Activated CD8-positive, alpha-beta memory T cell treated with anti-CD3 and anti-CD28 coated beads, Interleukin-2, amount 50 U/mL, for 48 hours (primary cell): ENCODE measurements around the gene ARMC8.

Source experiments
- DNase-seq: peaks from one replicate; pipeline ENCODE4 v3.0.0-alpha.2; 2020

ARMC8 gene

DNA sequence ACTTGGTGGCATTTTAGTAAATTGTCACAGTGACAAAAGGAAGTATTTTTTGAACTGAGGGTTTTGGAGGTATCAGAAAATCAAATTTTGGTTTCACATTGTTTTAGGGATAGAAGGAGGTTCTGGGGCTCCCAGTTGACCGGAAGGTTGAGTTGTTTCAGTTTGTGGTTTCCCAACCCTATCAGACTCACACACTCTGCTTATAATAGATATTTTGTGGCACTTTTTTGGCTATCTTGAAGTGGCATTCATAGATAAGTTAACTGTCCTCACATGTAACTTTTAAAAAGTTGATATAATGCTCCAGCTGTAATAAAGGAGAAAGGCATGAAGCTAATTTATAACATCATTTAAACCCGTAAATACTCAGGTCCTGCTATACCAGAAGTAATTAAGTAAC is 12.8 kb downstream of the ARMC8 start:
- no peak for DNase-seq

DNA sequence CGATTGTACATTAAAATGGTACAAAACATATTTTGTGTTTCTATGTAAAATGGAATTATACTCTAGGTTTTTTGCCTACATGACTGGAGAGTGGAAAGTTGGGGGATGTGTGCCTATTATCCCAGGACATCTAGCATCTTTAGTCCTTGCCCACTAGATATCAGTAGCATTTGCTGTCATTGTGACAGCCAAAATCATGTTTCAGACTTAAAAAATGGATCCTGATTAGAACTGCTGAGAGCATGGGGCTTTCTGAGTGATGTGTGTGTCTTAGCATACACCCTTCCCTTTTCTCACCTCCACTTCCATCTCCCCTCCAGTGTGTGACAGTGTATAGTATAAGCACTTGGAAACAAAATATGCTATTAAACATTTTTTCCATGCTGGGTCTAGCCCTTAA is 13.3 kb downstream of the ARMC8 start:
- no peak for DNase-seq

DNA sequence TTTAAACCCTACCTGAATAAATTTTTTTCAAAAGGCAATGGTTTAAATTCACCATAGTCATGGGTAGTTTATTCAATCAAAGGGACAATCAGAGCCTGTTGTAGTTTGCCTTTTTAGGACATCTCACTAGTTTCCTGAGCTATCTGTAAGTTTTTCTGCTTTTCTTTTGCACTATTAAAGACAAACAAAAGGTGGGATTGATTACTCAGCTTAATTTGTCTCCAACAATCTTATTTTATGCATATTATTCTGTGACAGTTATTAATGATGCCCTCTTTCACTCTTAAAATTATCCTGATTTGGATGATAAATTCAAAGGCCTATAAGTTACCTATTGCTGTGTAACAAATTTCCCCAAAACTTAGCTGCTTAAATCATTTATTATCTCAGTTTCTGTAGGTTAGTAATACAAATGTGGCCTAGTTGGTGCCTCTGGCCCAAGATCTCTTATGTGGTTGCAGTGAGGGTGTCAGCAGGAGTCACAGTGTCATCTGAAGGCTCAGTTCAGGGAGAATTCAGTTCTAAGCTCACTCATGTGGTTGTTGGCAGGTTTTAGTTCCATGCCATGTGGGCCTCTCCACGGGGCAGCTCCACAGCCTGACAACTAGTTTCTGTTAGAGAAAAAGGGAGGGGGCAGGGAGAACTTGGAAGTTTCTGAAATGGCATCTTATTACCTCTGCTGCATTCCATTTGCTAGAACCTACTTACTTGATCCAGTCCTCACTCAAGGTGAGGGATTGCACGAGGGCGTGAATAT is 16.0 kb downstream of the ARMC8 start:
- no peak for DNase-seq

DNA sequence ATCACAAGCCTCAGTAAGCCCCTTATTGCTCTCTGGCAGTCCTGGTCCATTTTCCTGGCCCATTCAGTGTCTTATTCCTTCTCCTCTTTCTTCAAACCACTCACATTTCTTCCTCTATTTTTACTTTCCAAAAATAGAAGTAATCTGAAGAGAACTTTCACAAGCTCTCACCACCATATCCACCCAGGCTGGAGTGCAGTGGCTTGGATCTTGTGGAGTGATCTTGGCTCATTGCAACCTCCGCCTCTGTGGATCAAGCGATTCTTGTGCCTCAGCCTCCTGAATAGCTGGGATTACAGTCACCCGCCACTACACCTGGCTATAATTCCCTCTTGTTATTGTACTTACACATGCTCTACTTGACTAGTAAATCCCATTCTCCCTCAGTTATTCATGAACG is 16.8 kb downstream of the ARMC8 start:
- DNase-seq, result no peak

DNA sequence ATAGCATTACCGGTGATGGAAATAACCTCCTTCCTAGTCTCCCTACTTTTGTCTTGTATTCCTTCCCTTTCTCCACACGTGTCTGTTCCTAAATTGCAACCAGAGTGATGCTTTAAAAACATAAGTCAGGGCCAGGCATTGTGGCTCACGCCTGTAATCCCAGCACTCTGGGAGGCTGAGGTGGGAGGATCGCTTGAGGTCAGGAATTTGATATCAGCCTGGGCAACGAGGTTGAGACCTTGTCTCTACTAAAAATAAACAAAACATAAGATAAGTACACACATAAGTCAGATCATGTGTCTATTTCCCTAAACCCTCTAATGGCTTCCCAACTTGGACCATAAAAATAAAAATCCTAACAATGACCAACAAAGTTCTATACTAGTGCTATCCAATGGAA is 18.4 kb downstream of the ARMC8 start:
- no peak for DNase-seq

DNA sequence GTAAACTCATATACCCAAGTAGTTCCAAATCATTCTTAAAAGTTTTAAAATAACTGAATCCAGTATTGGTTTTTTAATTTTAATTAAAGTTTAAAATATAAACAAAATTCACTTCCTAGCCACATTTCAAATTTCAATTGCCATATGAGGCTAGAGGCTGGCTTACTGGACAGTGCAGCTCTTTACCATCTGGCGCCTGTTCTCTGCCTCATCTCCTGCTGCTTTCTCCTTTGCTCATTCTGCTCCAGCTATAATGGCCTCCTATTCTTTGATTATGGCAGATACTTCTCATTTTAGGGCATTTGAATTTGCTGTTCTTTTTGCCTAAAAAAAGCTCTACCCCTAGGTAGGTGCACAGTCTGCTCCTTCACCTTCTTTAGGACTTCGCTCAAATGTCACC is 19.1 kb downstream of the ARMC8 start:
- DNase-seq, result no peak

DNA sequence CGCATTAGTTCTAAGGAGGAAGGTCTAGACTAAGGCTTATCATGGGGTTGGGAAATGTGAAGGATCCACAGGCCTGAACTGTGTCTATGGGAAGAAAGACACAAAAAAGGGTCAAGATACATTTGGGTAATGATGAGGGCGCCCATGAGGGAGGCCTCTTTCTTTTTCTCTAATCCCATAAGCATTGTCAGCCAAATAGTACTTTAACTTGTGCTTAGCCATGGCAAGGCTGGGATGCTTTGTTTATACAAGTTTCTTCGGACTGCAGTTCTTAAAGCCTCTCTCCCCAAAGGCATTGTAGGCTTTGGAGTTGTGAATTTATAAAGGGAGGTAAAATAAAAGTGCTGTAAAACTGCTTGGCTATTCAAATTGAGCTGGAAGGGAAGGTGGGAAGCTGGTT is 23.4 kb downstream of the ARMC8 start:
- no peak for DNase-seq

DNA sequence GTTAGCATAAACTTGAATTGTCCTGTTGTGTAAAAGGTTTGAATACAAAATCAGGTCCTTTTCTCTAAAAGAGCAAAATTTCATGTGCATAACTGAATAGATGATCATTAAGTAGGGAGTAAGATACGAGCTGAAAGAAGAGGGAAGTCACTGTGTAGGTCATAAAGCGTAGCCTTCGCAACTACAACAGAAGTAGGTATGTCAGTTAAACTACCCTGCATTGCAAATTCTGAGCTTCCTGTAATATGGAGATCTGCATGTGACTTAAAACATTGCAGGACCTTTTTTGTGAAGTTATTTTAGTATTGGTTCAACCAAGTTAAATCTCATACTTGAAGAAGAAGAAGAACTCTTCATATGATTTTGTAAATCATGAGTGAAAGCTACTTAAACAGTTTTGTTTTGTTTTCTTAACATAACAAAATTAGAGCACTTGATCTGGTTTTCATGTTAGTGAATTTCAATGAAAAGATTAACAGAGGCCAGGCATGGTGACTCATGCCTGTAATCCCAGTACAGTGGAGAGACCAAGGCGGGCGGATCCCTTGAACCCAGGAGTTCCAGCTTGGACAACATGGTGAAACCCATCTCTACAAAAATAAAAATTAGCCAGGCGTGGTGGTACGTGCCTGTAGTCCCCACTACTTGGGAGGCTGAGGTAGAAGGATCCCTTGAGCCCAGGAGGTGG is 26.4 kb downstream of the ARMC8 start:
- DNase-seq, result no peak

DNA sequence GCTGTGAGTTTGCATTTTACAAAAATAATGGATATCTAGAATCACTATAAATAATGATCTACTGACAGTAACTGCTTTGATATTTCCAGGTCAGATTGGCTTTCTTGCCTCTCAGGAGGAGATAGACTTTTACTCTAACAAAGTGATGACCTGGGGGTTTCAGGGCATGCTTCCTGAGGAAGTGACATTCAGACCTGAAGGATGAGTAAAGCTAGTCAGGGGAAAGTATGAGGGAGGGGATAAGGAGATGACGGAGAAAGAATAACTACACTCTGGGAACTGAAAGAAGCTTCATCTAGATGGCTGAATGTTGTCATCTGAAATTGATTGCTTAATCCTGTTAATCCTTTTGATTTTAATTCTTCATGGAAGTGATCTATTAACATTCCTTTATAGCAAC is 32.2 kb downstream of the ARMC8 start:
- DNase-seq, result no peak

DNA sequence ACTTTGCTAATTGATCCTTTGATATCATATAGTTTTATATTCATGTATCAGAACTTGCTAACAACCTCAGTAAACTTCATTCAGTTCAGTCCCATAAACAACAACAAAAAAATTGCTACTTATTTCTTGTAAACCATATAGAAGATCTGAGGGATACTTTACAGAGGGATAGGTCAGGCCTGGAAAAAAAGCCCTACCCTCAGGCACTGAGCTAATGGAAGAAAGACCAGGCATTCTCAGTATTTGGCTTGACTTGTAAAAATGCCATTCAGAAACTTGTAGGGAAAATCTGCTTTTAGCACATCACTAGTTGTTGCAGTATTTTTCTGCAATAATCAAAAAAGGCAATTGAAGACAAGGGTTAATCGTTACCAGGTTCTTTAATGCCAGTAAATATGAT is 33.1 kb downstream of the ARMC8 start:
- DNase-seq, result no peak

DNA sequence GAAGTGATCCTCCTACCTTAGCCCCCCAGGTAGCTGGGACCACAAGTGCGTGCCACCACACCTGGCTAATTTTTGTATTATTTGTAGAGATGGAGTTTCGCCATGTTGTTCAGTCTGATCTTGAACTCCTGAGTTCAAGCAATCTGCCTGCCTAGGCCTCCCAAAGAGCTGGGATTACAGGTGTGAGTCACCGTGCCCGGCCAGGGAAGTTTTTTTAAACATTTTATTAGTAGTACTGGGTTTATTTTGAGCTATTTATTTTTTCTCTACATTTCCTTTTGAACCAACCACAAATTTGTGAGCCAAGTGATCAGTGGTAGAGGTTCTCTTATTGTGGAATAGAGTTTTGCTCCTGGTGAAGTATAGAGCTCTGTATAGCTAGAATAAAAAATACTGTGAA is 33.7 kb downstream of the ARMC8 start:
- no peak for DNase-seq

DNA sequence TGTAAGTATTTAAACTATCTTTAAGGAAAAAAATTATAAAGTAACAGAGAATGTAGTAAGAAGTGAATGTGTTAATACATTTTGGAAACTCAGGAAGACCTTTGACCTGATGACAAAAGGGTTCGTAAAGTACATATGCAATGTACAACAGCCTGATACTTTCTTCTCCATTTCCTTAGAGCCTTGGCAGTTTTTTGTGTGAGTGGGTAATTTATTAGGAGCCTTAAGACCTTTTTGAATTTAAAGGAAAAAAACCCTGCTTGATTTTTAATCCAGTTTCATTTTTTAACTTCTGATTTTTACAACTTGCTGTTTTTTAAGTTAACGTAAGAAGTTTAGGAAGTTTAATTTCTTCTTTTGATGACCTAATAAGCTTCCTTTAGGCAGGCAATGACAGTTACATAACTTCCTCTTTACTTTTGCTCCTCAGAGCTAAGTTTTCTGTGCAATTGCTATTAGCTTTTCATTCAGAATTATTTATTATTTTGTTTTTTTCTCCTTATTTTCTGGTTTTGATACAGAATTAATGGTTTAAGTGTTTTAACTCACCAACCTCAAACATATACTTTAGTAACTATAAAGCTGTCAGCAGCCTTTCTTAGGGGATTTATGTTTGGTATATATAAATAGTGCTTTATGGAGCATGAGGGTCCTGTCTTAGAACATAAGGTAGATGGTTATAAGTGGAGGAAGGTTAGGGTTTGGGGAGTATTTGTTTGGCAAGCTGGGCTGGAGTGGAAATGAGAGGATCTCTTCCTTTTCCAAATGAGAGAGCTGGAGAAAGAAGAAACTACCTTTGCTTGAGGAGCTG is 35.2 kb downstream of the ARMC8 start:
- no peak for DNase-seq

DNA sequence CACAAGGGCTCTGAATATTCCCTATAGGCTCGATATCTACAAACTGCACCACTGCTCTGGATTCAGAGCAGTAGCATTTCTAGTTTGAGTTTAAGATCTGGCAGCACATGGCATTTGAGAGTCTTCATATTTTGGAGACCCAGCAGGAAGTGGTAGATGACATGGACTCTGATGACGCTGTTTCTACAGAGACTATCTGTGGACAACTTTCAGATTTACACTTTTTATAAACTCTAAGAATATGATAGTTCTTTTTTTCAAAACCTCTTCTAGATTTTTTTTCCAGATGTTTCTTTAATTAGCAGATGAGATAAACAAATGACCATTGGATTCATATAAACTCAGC is 35.8 kb downstream of the ARMC8 start:
- no peak for DNase-seq

DNA sequence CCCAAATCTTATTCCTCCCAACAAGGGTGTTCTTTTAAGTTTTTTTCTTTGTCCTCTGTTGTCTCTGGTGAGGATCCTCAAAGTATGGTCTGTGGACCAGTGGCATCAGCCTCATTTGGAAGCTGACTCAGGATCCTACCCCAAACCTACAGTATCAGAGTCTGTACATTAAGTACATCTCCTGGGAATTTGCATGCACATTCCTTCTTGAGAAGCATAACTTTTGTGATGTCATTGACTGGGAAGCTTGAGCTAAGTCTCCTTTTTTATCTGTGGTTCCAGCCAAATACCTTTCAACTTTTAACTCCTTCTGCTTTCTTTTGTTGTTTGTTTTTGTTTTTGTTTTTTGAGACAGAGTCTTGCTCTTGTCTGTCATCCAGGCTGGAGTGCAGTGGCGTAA is 40.5 kb downstream of the ARMC8 start:
- no peak for DNase-seq

DNA sequence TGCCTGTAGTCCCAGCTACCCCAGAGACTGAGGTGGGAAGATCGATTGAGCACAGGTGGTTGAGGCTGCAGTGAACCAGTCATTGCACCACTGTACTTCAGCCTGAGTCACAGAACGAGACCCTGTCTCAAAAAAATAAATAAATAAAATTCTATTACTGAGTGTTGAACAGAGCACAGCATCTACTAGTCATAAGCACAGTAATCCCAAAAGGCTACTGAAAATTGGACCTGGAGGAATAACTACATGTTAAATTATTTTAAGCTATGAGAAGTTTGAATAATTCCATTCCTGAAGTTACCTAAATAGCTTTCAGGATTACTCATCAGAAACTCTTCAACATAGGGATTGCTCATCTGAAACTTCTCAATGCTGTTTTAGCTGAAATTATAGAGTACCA is 43.4 kb downstream of the ARMC8 start:
- DNase-seq, result no peak

DNA sequence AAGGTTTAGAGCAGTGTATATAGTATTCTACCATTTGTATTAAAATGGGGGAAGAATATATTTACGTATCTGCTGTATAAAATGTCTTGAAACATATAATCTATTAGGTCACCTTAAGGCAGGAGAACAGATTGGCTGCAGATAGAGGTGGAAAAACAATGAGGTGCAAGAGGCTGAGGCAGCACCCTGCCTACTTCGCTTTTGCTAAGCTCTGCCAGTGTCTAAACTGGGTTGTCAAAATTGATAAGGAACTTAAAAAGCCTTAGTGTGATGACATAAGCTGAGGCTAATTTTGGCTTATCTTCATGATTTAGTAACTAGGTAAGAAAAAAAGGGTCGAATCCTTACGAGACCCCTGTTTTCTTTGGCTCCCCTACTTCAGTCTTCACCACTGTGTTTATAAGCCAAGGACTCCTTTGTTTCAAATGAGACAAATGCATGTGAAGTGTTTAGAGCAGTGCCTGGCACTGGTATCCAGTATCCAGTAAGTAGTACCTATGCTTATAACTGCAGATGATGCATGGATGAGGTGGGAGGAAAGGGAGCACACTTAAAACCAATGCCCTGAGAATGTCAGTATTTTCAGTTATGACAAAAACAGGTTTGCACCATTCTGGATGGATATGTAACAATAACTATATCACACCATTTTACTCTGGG is 45.7 kb downstream of the ARMC8 start:
- DNase-seq, result no peak

DNA sequence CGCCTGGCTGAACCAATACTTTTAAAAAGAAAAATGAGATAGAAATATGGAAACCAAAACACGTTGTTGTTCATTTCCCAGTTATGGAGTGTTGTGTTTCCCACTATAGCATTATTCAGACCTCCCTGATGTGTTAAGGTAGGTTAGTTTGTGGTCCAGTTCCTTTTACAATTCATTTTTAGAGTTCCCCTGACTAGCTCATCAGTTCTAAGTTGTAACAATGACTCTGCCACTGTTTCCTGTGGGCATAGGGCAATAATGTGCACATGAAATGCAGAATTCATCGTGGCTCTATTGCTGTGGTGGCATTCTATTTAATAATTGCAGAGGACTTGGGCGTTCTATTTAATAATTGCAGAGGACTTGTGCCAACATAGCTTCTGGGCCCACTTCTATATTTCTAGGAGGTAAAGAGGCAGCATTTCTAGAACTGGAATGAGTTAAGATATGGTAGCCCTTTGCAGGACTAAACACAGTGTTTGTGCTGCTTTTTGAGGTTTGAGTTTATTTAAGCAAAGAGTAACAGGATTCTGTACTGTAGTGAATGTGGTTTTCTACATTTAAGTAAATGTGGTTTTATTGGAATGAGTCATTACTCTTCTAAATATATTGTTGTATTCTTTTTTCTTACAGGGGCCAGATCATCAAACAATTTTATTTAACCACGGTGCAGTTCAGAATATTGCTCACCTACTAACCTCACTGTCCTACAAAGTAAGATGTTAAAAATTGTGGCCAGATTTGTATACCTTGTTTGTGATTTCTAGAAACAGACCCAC is 47.5 kb downstream of the ARMC8 start:
- DNase-seq, result no peak

DNA sequence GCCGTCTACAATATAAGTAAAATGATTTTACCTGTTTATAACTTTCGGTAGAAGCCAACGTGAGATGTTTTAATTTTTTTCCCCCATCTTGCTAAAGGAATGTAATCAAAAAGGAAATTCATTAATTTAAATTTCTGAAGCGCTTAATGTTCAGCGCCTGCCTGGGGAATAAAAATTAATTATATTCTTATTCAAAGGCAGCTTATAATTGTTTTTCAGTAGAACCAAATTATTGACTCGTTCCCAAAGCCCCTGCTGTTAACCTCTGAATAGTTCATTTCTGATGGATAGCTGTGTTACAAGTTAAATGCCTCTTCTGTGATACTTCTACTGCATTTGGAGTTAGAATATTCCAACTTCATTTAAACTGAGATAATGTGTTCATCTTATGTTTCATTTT is 51.6 kb downstream of the ARMC8 start:
- DNase-seq, result no peak

DNA sequence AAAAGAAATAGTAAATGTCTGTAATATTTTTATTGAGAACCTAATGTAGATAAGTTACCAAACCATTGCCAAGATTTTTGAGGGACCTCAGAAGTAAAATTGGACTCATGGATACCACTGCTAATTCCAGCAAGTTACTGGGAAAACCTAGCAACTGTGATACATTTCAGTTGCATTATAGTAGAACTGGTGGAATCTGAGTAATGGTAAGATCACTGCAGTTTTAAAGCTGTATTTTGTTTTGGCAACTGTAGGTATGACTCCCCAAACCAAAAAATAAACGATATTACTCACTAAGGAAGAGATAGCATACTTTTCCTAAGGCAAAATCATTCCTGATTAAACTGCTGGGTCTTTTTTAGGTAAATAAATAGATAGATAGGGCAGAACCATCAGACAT is 54.0 kb downstream of the ARMC8 start:
- no peak for DNase-seq

DNA sequence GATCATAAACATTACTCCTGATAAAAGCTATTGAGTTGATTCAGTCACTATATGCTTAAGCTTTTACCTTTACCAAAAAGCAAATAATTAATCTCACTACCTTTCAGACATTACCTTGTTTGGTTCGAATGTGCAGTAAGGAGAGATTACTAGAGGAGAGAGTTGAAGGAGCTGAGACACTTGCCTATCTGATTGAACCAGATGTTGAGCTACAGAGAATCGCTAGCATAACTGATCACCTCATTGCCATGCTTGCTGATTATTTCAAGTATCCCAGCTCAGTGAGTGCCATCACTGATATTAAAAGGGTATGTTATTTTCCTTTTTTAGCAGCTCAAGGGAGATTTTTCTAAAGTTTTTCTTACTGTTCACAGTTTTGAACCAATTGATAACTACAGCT is 54.6 kb downstream of the ARMC8 start:
- DNase-seq, result no peak

DNA sequence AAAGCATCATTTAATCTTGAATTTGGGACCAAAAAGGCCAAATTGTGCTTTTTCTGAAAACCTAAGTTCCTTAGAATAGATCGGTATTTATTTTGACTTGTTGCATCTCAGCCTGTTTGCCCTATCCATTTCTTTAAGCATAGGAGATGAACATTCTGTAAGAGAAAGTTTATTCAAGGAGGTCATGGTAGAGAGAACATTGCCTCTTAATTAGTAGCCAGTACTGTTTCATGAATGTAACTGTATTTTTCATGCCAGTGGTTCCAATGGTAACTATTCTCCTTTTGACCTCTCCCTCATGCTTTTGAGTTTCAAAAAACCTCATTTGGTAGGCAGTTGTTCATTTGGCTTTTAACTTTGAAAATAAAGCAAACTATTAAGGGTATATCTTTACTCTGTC is 55.4 kb downstream of the ARMC8 start:
- no peak for DNase-seq

DNA sequence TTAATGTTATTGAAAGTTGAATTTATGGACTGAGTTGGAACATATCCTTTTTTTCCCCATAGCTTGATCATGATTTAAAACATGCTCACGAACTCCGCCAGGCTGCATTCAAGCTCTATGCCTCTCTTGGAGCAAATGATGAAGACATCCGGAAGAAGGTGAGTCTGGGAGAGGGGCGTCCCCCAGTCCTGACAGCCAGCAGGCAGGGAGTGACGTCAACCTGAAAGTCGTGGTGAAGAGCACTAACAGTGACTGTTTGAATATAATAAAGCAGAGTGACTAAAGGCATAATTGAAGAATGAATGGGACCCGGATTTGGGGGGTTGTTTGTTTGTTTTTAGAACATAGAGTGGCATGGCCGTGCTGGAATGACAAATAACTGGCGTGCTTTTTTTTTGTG is 57.9 kb downstream of the ARMC8 start:
- no peak for DNase-seq

DNA sequence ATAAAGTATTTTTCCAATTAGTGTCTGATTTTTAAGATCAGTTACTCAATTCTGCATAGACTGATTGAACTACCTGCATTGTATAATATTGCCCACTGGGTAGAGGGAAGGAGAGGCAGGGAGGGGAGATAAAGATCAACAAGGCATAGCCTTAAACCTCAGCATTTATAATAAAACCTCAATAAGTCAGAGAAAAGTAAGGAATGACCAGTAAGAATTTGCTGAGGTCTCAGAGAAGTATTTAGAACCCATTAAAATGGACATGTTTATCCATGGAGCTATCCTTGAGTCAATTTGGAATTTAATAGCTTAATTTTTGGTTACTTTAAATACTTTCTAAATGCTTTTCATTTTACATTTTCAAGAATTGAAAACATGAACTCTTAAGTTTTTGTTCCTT is 62.5 kb downstream of the ARMC8 start:
- no peak for DNase-seq
